ENCODE data around the gene STK10.
"Not testable (repeated sequence)": the region's sequence is repeated elsewhere in the genome, so short reads cannot be mapped to it uniquely, and the experiment has no call there.

Gene STK10

DNA sequence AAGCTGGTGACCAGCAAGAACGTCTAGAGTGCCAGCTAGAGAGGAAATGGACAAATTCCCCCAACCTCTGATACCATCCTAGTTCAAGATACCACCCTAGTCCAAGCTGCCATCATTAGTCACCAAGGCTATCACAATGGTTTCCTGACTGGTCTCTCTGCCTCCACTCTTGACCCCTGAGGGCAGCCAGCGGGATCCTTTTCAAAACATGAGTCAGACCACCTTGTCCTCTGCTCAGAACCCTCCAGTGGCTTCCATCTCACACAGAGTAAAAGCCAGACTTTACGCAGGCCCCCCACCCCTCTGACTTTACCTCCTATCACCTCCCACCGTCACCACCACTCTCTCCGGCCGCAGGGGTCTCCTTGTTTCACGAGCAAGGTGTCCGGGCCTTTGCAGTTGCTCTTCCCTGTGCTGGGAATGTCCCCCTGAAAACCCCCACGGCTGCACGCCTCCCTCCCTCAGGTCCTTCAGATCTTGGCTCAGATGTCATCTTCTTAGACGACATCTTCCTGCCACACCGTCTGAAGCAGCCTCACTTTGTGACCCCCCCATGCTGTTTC lies 139.4 kb downstream of the STK10 start:
- no peak for DNase-seq

DNA sequence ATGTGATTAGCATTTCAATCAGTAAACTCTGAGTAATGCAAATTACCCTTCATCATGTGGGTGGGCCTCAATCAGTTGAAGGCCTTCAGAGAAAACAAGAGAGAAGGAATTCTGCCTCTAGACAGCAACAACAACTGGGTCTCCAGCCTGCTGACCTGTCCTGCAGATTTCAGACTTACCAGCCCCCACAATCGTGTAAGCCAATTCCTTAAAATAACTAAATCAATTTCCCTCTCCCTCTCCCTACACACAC lies 139.9 kb downstream of the STK10 start:
- no peak for DNase-seq

DNA sequence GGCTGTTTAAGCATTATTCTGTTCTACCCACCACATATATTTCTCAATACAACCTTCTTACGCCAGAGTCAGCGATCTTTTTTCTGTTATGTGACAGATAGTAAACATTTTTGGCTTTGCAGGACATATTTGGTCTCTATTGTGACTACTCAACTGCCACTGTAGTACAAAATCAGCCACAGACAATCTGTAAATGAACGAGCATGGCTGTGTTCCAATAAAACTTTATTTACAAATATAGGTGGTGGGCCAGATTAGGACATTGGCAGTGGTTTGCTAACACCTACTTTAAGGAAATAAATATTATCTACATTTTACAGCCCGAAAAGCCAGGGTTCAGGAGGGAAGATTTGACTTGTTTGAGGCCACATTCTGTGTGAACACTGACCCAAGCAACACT lies 141.4 kb downstream of the STK10 start:
- DNase-seq, result no peak

- no peak for DNase-seq
Measured at GRCh38 chr5:172045315-172045632, 142.8 kb downstream of the STK10 start.

DNA sequence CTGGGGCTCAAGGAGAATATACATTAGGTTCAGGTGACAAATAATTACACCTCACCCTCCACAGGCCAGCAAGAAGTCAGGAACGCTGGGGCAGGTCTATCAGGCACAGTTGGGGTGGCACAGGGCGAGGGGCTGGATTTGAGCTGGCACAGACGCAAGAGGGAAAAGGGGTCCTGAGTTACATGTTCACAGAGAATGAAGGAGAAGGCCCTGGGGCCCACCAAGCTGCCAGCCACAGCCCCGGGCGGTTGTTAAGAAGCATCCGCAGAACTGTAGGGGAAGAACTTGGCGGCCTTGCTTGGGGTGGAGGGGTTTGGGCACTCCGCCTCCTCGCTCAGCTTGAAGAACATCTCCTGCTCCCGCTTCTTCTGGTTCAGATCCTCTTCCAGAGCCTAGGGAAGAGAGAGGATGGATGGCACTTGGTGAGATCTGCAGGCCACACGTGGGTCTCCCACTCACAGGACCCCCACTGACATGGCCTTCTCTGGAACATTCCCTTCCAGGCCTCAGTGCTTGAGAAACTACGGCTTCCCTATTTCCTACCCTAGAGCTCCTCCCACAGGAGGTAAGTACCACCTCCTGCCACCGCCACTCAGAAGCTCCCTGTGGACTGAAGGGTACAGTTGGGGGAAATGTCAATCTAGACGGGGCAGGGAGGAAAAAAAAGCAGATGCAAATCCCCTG lies 143.3 kb downstream of the STK10 start:
- DNase-seq, result no peak

GRCh38 chr5:172043865-172044264 lies 144.2 kb downstream of the STK10 start:
- DNase-seq, result no peak

DNA sequence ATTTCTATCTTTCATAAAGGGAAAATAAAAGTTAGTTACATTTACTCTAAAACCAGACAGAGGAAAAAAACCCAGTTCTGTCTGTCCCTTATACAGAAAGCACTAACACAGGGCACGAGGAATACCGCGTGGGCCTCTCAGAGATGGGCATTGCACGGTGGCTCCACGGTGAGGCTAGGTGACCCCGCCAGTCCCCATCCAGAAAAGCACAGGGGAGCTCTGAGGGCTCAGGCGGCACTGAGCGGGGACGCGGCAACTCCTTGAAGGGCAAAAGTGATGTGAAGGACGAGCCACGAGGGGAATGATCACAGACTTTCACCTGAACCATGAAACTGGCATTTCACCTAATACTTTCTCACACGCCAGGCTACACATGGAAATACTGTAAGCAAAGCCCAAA lies 145.8 kb downstream of the STK10 start:
- DNase-seq, result no peak

- no peak for DNase-seq
Measured at GRCh38 chr5:172038167-172038566, 149.9 kb downstream of the STK10 start.

GRCh38 chr5:172035049-172035448 lies 153.0 kb downstream of the STK10 start:
- DNase-seq, result no peak

GRCh38 chr5:172031894-172032461 lies 156.0 kb downstream of the STK10 start:
- no peak for DNase-seq

- DNase-seq, result no peak
Measured at GRCh38 chr5:172029876-172030275, 158.1 kb downstream of the STK10 start.

DNA sequence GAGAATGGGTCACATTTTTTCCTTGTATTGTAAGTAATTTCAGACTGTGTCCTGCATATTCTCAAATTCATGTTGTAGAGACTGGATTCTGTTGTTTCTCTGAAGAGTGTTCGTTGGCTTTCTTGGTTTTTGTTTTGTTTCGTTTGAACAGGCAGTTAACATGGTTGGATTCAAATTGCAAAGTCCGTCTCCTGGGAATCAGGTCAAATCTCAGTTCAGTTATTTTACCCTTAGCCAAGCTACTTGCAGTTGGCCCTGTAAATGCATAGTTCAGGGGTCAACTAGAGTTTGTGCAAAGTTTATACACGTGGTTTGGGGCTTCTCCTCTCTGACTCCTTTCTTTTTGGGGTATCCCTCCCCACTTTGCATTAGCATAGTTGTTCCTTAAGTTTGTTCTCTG lies 159.9 kb downstream of the STK10 start:
- DNase-seq, result no peak

- not testable (repeated sequence) for DNase-seq
Measured at GRCh38 chr5:172020110-172020786, 167.8 kb downstream of the STK10 start.

GRCh38 chr5:172015346-172015745 lies 172.7 kb downstream of the STK10 start:
- DNase-seq, result no peak

GRCh38 chr5:172010278-172010677 lies 177.7 kb downstream of the STK10 start:
- DNase-seq, result no peak

DNA sequence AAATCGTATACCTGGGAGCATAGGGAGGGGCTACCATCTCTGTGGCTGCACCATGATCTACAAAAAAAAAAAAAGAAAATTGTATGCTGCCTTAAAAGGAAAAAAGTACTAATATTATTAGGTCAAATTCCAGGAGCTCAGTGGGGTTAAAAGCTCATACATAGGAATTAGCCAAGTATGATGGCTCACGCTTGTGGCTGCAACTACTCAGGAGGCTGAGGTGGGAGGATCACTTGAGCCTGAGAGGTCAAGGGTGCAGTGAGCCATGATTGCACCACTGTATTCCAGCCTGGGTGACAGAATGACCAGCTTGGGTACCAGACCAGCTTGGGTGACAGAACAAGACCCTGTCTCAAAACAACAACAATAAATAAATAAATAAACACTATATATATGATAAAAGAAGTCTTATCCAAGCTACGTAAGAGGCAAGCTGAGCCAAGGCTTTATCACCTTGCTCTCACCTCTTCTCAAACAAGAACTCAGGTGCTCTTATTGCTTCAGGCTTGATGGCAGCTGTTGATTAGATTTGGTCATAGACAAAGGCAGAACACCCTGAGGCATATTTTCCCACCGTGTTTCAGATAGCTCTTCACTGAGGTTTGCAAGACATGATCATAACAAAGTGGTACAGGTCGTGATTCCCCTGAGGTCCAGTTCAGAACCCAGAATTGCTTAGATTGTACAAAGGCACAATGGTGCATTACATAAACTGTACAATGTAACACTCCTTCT lies 178.3 kb downstream of the STK10 start:
- DNase-seq, result no peak

DNA sequence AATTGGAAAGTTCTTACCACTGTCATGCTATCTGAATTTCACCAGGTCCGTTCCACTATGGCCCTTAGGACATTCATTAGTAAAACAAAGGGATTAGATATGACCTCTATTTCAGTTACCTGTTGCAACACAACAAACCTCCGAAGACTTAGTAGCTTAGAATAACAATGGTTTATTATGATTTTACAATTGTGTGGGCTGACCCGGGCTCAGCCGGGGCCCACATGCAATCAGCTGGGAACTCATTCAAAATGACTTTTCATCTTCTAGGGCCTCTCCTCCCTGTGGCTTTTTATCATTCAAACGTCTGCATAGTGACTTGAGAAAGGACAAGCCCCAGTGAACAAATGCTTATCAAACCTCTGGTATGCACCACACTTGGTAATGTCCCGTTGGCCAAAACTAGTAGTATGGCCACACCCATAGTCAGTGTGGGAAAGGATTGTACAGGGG lies 179.3 kb downstream of the STK10 start:
- DNase-seq, result no peak

GRCh38 chr5:172008111-172008455 lies 179.9 kb downstream of the STK10 start:
- DNase-seq, result no peak

- no peak for DNase-seq
Measured at GRCh38 chr5:172007175-172008110, 180.6 kb downstream of the STK10 start.

DNA sequence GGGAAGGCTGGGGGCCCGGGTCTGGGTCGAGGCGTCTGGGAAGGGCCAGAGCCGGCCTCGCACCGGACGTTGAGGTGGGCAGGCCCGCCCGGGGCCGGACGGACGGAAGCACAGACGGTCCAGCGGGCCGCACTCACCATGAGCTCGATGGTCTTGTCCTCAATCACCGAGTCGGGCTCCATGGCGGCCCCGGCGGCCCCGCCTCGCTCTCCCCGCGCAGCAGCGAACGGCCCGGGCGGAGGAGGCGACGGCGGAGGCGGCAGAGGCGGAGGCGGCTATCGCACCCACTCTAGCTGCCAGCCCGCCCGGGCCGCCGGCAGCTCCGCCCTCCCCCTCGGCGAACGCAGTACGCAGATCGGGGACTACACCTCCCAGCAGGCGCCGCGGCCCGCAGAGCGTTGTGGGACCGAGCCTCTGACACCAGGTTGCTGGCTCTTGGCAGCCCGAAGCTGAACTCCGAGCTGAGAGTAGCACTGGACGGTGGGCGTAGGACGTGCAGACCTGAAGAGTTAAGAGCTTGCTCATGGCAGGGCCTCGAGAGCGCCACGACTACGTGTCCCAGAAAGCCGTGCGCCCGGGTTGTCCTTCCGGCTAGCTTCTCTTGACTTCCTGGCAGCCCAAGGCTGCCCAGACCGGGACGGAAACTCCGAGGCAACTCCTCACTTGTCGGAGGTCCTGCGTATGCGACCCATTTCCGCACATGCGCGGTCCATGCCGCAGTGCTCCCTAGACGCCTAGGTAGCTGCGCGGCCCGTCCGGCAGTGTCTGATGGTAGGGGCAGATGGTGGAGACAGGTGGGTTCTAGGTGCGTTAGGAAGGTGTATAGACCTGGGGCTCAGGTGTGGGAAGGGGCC lies 181.5 kb downstream of the STK10 start, which contains the start of gene FBXW11:
FBXW11 (minus strand) TSS at position 318 of the 854 bp plus-strand sequence; CDS start at position 182, 136 bp downstream.
- peak; percentile 91 for DNase-seq

DNA sequence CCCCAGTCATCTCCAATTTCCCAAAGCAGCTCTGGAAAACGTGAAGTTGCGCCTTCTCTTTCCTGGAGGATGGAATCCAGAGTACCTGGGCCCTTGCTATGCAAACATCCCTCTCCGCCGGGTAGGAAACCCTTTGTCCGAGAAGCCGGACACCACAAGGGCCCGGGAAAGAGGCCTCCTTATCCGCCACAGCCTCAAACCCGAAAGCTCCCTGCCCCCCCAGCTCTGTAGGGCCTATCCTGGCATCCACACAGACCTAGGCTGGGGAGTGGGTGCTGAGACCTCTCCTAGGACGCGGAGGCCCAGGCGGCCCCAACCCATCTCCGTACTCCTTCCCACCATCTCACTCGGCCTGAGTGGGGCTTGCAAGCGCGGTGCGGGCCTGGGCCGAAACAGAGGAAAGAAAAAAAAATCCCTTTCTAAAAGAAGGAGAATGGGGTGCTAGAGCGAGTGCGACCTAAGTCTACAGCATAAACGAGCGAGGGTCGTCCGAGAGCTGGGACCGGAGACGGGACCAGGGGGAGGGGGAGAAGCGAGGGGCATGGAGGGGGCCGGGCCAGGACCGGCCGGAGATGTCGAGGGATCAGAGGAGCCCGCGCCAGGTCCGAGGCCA lies 182.2 kb downstream of the STK10 start:
- peak; percentile 43 for DNase-seq
